Parathyroid adenoma (tissue), 2 donors: ENCODE measurements around the gene NDUFA13.
A peak's percentile ranks its signal among the peaks of the same experiment; 100 is the strongest.

ENCODE experiments used
- H2AFZ ChIP-seq: fragments of 300-600 bp; sonication (generic); one replicate; pipeline ENCODE4 v1.7.0; 2017; ENCODE audit warnings: antibody characterized with exemption, mild to moderate bottlenecking
- H3K27ac ChIP-seq: fragments of 300-600 bp; sonication (generic); one replicate; pipeline ENCODE4 v1.7.0; 2017
- H3K27me3 ChIP-seq: fragments of 300-600 bp; sonication (generic); one replicate; pipeline ENCODE4 v1.7.0; 2017; ENCODE audit warnings: low read length; ENCODE audit not compliant: control insufficient read depth, insufficient read depth
- H3K36me3 ChIP-seq: fragments of 300-600 bp; sonication (generic); one replicate; pipeline ENCODE4 v1.7.0; 2017; ENCODE audit warnings: low read length; ENCODE audit not compliant: control insufficient read depth, insufficient read depth
- H3K4me1 ChIP-seq: fragments of 300-600 bp; sonication (generic); one replicate; pipeline ENCODE4 v1.7.0; 2017; ENCODE audit warnings: control low read depth
- H3K4me2 ChIP-seq: fragments of 300-600 bp; sonication (generic); one replicate; pipeline ENCODE4 v1.7.0; 2017; ENCODE audit warnings: low read length
- H3K4me3 ChIP-seq: fragments of 300-600 bp; sonication (generic); one replicate; pipeline ENCODE4 v1.7.0; 2017; ENCODE audit warnings: low read depth, low read length
- H3K79me2 ChIP-seq: fragments of 300-600 bp; sonication (generic); one replicate; pipeline ENCODE4 v1.7.0; 2017; ENCODE audit warnings: control low read depth
- H3K9ac ChIP-seq: fragments of 300-600 bp; sonication (generic); one replicate; pipeline ENCODE4 v1.7.0; 2017; ENCODE audit warnings: mild to moderate bottlenecking
- H3K9me3 ChIP-seq: fragments of 300-600 bp; sonication (generic); one replicate; pipeline ENCODE4 v1.7.0; 2017; ENCODE audit warnings: low read length; ENCODE audit not compliant: control insufficient read depth
- CTCF ChIP-seq: fragments of 300-600 bp; sonication (generic); IDR thresholded peaks from one replicate; pipeline ENCODE4 v1.7.0; 2017; ENCODE audit warnings: antibody characterized with exemption, mild to moderate bottlenecking
- donor health status: primary hyperparathyroidism.

NDUFA13 gene

GRCh38 chr19:19475015-19475765, 40.8 kb upstream of the NDUFA13 start:
- Histone ChIP-seq H2AFZ (no peak overlapping the region), H3K9me3 (no peaks in the 10 kb centered on the region), H3K4me2 (no peak overlapping the region), H3K27ac (peak overlapping the region; percentile 20), H3K79me2 (peaks cover 69% of the 10 kb centered on the region), H3K36me3 (no peaks in the 10 kb centered on the region), H3K9ac (no peak overlapping the region), H3K4me3 (no peak overlapping the region), H3K4me1 (peaks cover 16% of the 10 kb centered on the region), H3K27me3 (no peaks in the 10 kb centered on the region)
- TF ChIP-seq CTCF, result no peak

- Histone ChIP-seq H3K36me3 (no peaks in the 10 kb centered on the region), H3K4me2 (no peak overlapping the region), H3K9ac (no peak overlapping the region), H3K79me2 (peaks cover 71% of the 10 kb centered on the region), H3K27me3 (no peaks in the 10 kb centered on the region), H3K27ac (no peak overlapping the region), H2AFZ (no peak overlapping the region), H3K4me3 (no peak overlapping the region), H3K9me3 (no peaks in the 10 kb centered on the region), H3K4me1 (peaks cover 16% of the 10 kb centered on the region)
- TF ChIP-seq CTCF, result peak; percentile 77
Observed at GRCh38 chr19:19475849-19476828, 39.9 kb upstream of the NDUFA13 start.

DNA sequence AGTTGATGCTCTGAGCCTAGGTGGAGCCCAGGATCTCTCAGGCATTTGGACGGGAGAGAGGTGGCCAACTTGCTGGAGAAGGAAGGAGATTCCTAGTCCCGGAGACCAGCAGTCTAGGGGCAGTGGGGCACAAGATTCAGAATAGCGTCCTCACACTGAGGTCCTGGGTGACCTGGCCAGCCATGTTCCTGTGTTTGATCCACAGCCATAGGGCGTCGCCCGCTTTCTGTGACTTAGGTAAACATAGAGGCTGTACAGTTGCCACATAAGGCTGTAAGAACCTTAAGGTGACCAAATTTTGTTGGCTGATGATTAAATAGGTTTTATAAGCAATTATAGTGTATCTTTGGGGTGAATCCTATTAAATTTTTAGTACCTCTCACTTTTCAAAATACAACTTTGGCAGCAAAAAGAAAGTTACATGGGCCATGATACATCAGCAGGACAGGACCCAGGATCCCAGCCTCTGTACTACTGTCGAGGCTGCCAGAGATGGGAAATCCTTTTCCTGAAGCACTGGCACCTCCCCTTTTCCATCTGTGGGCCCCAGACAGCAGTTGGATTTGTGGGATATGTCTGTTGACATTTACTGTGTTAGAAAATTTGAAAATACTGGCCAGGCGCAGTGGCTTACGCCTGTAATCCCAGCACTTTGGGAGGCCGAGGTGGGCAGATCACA, 38.2 kb upstream of the NDUFA13 start:
- H3K27me3 ChIP-seq, result no peaks in the 10 kb centered on the region
- H3K9me3 ChIP-seq, result no peaks in the 10 kb centered on the region
- peaks cover 77% of the 10 kb centered on the region for H3K79me2 ChIP-seq
- no peak overlapping the region for H3K4me2 ChIP-seq
- H3K27ac ChIP-seq, result no peak overlapping the region
- no peak overlapping the region for H2AFZ ChIP-seq
- peaks cover 18% of the 10 kb centered on the region for H3K4me1 ChIP-seq
- no peak overlapping the region for H3K9ac ChIP-seq
- TF ChIP-seq CTCF, result no peak
- H3K36me3 ChIP-seq, result no peaks in the 10 kb centered on the region
- no peak overlapping the region for H3K4me3 ChIP-seq

GRCh38 chr19:19480688-19481087, 35.3 kb upstream of the NDUFA13 start:
- no peaks in the 10 kb centered on the region for H3K27me3 ChIP-seq
- no peak overlapping the region for H3K27ac ChIP-seq
- peaks cover 24% of the 10 kb centered on the region for H3K4me1 ChIP-seq
- no peaks in the 10 kb centered on the region for H3K9me3 ChIP-seq
- no peak overlapping the region for H3K9ac ChIP-seq
- no peak overlapping the region for H3K4me3 ChIP-seq
- no peak overlapping the region for H3K4me2 ChIP-seq
- peaks cover 72% of the 10 kb centered on the region for H3K79me2 ChIP-seq
- TF ChIP-seq CTCF, result no peak
- H2AFZ ChIP-seq, result no peak overlapping the region
- no peaks in the 10 kb centered on the region for H3K36me3 ChIP-seq
